ENCODE results near the gene LYL1.

GRCh38 chr19:13133241-13133870 lies 30.7 kb upstream of the LYL1 start:
- TF ChIP-seq CTCF (IDR thresholded peaks at IDR 0.05) (no peak), POLR2A (IDR thresholded peaks at IDR 0.05) (no peak)

All from adrenal gland (tissue), 5 donors.